ENCODE data around the gene KIRREL1.

The KIRREL1 gene

GRCh38 chr1:158146165-158146564, 152.7 kb downstream of the KIRREL1 start:
- DNase-seq (ENCODE audit: low read depth, low spot score): no peak

GRCh38 chr1:158146739-158147138, 153.3 kb downstream of the KIRREL1 start:
- DNase-seq (ENCODE audit: low read depth, low spot score): no peak

- DNase-seq (ENCODE audit: low read depth, low spot score): no peak
These were observed 154.0 kb downstream of the KIRREL1 start for GRCh38 chr1:158147401-158147800.

- DNase-seq (ENCODE audit: low read depth, low spot score): no peak
These were observed 154.4 kb downstream of the KIRREL1 start for GRCh38 chr1:158147869-158148268.

GRCh38 chr1:158148468-158148867, 155.0 kb downstream of the KIRREL1 start:
- DNase-seq (ENCODE audit: low read depth, low spot score): no peak

- no peak for DNase-seq (ENCODE audit: low read depth, low spot score)
These were observed 155.7 kb downstream of the KIRREL1 start for GRCh38 chr1:158149175-158149574.
